ENCODE measurements around the gene FBXO44.
"Not testable (repeated sequence)": the region's sequence is repeated elsewhere in the genome, so short reads cannot be mapped to it uniquely, and the experiment has no call there.

The FBXO44 gene

DNA sequence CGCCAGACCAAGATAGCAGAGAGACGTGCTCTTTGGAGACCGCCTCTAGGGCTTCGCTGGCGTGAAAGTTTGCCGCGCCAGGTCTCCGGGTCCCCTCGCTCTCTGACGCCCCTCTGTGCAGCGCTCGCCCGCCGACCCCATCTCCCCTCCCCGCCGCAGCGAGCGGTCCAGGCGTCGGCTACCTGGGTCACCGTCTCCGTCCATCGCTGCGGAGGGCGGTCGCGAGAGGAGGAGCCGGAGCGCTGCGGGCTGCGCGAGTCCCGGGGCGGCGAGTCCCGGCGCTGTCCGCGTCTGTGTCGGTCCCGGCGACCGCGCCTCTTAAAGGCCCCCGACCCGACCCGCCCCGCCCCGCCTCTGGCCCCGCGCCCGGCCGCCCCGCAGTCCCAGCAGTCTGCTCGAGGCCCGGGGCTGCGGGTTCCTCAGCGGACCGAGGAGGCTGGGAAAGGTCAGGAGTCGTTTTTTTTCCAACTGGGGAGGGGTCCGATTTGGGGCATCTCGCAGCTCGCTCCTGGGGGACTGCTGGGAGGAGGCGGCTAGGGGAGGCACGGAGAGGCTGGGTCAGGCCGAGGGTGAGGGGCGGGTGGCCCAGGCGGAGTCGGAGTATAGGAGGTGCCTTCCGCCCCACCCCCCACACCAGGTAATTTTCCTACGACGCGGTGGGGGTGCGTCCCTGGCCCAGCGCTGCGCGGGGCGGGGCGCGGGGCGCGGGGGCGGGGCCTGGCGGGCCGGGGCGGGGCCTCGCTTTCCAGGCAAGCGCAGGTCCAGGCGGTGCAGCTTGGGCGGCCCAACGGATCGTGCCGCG, at the start of gene FBXO44, which contains the start of gene FBXO2:
FBXO44 (plus strand) TSS at position 741 of the 802 bp plus-strand sequence. CDS start 959 bp downstream, outside the sequence.
FBXO2 (minus strand) TSS at position 293 of the 802 bp plus-strand sequence; CDS start at position 204, 89 bp downstream.
- DNase-seq = peak in 1 of 2 experiments; percentile 18

GRCh38 chr1:11606775-11607174, 47.9 kb upstream of the FBXO44 start:
- DNase-seq = no peak

DNA sequence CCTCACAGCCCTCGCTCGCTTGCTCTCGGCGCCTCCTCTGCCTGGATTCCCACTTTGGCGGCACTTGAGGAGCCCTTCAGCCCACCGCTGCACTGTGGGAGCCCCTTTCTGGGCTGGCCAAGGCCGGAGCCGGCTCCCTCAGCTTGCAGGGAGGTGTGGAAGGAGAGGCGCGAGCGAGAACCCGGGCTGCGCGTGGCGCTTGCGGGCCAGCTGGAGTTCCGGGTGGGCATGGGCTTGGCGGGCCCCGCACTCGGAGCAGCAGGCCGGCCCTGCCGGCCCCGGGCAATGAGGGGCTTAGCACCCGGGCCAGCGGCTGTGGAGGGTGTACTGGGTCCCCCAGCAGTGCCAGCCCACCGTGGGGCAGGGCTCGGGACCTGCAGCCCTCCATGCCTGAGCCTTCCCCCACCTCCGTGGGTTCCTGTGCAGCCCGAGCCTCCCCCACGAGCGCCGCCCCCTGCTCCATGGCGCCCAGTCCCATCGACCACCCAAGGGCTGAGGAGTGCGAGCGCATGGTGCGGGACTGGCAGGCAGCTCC, 46.0 kb upstream of the FBXO44 start:
- not testable (repeated sequence) for DNase-seq

- not testable (repeated sequence) for DNase-seq
Measured at GRCh38 chr1:11609378-11609777, 45.3 kb upstream of the FBXO44 start.

- no peak for DNase-seq
Measured at GRCh38 chr1:11610629-11611180, 44.0 kb upstream of the FBXO44 start.

DNA sequence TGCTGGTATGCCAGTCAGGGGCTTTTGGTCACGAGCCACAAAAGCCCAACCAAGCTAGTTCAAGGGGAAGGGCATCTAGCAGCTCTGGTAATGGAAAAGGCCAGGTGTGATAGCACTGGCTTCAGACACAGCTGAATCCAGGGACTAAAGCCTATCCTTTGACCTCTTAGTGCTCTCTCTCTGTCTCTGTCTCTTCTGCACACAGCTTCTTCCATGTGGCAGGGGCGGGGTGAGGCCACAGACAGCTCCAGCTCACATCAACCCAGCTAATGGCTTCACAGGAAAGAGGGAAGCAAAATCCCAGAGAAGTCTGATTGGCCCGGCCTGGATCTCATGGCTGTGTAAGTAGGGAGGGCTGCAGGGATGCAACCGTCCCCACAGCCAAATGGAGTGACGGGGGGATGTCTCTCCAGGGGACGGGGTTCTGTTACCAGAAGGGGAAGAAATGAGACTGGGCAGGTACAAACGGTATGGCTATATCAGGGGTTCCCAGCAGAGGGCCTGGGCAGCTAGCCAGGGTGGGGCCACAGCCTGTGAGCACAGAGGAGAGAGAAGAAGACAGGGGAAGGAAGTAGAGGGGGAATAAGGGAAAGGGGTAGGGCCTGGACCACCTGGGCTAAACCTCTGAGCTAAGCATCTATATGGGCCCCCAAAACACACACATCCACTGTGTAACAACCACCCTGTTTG, 42.9 kb upstream of the FBXO44 start:
- DNase-seq = no peak

- no peak for DNase-seq
Measured at GRCh38 chr1:11613347-11613746, 41.3 kb upstream of the FBXO44 start.

- no peak for DNase-seq
Measured at GRCh38 chr1:11615090-11615489, 39.6 kb upstream of the FBXO44 start.

- peak in 1 of 2 experiments; percentile 48 for DNase-seq
Measured at GRCh38 chr1:11616766-11617165, 37.9 kb upstream of the FBXO44 start.

DNA sequence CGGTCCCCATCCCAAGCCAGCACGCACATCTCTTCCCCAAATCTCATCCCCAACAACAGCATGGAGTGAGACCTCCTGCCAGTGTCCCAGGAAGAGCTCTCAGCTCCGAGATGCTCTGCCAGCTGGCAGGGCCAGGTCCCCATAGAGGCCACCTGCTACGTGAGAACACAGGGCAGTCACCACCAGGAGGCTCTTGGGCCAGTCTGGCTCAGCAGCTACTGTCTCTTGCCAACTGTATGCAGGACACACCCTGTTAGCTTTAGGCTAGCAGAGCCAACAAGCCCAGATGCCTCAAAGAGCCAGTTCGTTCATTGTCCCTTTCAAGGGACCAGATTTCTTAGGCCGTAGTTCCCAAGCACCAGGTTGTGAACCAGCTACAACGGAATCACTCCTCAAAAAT, 37.4 kb upstream of the FBXO44 start:
- peak; percentile 20 to 74 for DNase-seq

DNA sequence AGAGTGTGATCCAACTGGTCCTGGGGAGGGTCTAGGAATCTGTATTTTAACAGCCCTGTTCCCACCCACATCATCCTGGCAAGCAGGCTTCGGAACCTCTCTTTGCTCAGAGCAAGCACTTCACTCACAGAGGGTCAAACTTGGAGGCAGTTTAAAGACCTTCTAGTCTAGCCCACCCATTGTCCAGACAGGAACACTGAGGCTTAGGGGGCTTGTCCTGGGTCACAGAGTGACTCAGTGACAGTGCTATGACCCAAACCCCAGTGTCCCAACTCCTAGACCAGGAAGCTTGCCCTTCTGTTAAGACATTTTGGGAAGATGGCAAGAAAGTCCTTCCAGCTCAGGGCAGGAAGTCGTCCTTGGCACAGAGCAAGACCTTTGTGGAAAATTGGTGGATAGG, 36.9 kb upstream of the FBXO44 start:
- DNase-seq = no peak

DNA sequence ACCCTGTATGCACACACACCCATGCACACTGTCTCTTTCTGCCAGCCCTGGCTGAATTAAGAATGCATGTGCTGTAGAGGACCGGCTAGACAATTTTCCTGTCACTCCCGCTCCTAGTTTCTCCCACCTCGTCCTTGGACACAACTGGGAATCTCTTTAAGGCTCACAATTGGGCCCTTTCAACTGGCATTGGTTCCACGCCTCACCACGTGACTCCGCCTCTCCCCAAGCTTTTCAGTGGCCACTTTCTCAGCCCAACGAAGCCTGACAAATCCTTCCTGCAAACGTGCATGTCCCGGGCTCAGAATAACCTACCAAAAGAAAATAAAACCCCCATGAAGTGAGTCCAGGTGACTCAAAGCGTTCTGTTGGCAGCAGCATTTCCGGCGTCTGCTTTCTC, 34.3 kb upstream of the FBXO44 start:
- DNase-seq = no peak

DNA sequence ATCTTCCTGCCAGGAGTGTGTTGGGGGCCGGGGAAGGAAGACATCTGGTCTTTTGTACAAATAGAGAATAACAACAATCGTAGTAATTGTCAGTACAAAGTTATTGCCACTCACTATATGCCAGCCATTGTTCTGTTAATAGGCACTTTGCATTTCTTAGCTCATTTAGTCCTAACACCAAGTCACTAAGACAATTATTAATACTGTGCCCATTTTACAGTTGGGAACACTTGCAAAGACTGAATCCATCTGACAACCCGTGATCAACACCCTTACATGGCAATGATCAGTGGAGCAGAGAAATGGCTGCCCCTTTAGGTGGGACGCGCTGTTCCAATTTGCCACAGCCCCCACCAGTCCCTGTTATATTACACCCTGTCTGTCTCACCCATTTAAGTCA, 33.8 kb upstream of the FBXO44 start:
- DNase-seq = no peak

DNA sequence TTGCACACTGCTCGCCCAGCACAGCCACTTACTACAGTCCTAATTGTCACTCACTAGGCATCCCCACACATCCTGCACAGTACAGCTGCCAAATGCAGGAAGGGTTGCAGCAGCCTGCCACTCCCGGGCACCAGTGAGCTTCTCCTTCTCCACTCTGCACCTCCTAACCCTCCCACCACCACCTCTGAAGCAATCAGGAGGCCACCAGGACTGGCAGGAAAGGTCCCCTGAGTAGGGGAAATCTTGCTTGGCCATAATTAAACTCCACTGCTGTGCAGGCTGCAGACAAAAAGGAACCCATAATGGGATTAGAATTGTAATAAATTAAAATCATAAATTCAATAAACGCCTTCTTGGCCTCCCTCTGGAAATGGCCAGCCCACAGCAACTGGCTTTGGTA, 32.3 kb upstream of the FBXO44 start:
- no peak for DNase-seq

GRCh38 chr1:11623702-11624101, 31.0 kb upstream of the FBXO44 start:
- no peak for DNase-seq

DNA sequence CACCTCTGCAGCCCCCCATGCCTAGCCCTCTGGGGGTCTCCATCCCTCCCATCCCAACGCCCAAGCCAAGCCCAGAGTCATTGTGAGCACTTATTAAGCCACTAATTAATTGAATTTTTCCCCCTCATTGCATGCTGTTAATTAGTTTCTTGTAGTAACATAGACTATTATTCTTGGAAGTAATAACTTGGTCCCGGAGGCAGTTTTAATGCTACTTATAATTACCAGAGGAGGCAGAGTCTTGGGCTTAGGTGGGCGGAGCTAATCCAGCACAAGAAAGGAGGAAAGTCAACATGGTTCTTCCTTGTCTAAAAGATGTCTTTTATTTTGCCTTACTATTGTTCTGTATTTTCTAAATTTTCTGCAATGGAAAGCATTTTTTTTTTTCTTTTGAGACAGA, 28.1 kb upstream of the FBXO44 start:
- DNase-seq = no peak

GRCh38 chr1:11628767-11629166, 25.9 kb upstream of the FBXO44 start:
- no peak for DNase-seq

GRCh38 chr1:11629184-11630016, 25.3 kb upstream of the FBXO44 start:
- peak in 1 of 2 experiments; percentile 46 for DNase-seq

GRCh38 chr1:11634365-11635192, 20.1 kb upstream of the FBXO44 start:
- DNase-seq = peak; percentile 20 to 67

GRCh38 chr1:11638121-11638520, 16.6 kb upstream of the FBXO44 start:
- no peak for DNase-seq

GRCh38 chr1:11639372-11639771, 15.3 kb upstream of the FBXO44 start:
- DNase-seq = no peak

- DNase-seq = no peak
Measured at GRCh38 chr1:11640101-11640500, 14.6 kb upstream of the FBXO44 start.

Data from NCI-H524 (cell line).